Activated T-cell treated with anti-CD3 and anti-CD28 coated beads, Interleukin-2, amount 50 U/mL, for 72 hours (primary cell): ENCODE measurements around the gene TMEM184A. TPM values are rescaled to one million over a fixed set of nuclear protein-coding genes. Genes with fewer than 3 reads are reported as not detected.

ENCODE experiments used
- ATAC-seq, 2 donors: fragments of 150-1000 bp; cut with Tn5 transposase; replicated peaks in 1 of 2; 2 replicates each; pipeline ENCODE4 v1.10.0; 2021; ENCODE audit warnings: moderate library complexity in 2 of 2, mild to moderate bottlenecking in 1 of 2
- DNase-seq, 2 donors: peaks; one replicate each; pipeline ENCODE4 v3.0.0; 2021 to 2022; ENCODE audit warnings: mixed read lengths in 1 of 2
- H3K27ac Mint-ChIP-seq: one replicate; pipeline ENCODE4 v1.8.0; 2022; ENCODE audit warnings: mild to moderate bottlenecking, moderate library complexity, mixed read lengths
- H3K27me3 Mint-ChIP-seq: one replicate; pipeline ENCODE4 v1.8.0; 2022; ENCODE audit warnings: low read depth, mixed read lengths
- H3K36me3 Mint-ChIP-seq, 2 donors: one replicate each; pipeline ENCODE4 v1.8.0; 2022; ENCODE audit warnings: mixed read lengths in 2 of 2, mild to moderate bottlenecking in 1 of 2; ENCODE audit not compliant: insufficient read depth in 2 of 2
- H3K4me1 Mint-ChIP-seq: one replicate; pipeline ENCODE4 v1.8.0; 2022; ENCODE audit warnings: low read depth, mixed read lengths
- H3K4me3 Mint-ChIP-seq, 2 donors: one replicate each; pipeline ENCODE4 v1.8.0; 2022; ENCODE audit warnings: mild to moderate bottlenecking in 2 of 2, mixed read lengths in 2 of 2, moderate library complexity in 2 of 2
- H3K9me3 Mint-ChIP-seq, 2 donors: one replicate each; pipeline ENCODE4 v1.8.0; 2022; ENCODE audit warnings: mixed read lengths in 2 of 2
- total RNA-seq, 2 donors: library from RNA; stranded (reverse); gene quantifications; one replicate each; pipeline ENCODE4 v1.2.3, GENCODE V29; 2022

TMEM184A gene
- total RNA-seq, 2 donors from 2014 or later = 0.10 TPM; not detected in 1

- Mint-ChIP-seq H3K36me3 (no peaks in the 10 kb centered on the region), H3K4me1 (peaks cover 22% of the 10 kb centered on the region), H3K27ac (no peak overlapping the region), H3K9me3 (peaks cover 2 to 4% of the 10 kb centered on the region in 2 donors), H3K4me3 (no peak overlapping the region), H3K27me3 (peaks cover 33% of the 10 kb centered on the region)
- no peak for ATAC-seq
- no peak for DNase-seq
These were observed 39.6 kb upstream of the TMEM184A start for GRCh38 chr7:1595636-1596035.

DNA sequence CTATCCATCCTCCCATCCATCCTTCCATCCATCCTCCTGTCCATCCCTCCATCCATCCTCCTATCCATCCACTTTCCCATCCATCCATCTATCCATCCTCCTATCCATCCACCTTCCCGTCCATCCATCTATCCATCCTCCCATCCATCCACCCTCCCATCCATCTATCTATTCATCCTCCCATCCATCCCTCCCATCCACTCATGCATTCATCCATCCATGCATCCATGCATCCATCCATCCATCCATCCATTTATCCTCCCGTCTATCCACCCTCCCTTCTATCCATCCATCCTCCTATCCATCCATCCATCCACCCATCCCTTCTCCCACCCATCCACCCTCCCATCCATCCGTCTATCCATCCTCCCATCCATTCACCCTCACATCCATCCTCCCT lies 39.0 kb upstream of the TMEM184A start:
- H3K4me1 Mint-ChIP-seq = peaks cover 22% of the 10 kb centered on the region
- no peak for ATAC-seq
- H3K27me3 Mint-ChIP-seq = peaks cover 39% of the 10 kb centered on the region

DNA sequence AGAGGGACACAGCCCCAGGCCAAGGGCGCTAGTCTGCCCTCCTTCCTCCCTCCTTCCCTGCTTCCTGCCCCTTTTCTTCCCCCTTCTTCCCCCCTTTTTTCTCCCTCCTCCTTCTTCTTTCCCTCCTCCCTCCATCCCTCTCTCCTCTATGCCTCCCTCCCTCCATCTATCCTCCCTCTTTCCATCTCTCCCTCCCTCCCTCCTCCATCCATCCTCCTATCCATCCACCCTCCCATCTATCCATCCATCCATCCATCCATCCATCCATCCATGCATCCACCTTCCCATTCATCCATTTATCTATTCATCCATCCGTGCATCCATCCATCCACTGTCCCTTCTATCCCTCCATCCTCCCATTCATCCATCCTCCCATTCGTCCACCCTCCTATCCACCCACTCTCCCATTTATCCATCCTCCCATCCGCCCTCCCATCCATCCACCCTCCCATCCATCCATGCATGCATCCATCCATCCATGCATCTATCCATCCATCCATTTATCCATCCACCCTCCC lies 38.0 kb upstream of the TMEM184A start:
- H3K27me3 Mint-ChIP-seq = peaks cover 44% of the 10 kb centered on the region
- peaks cover 4 to 6% of the 10 kb centered on the region in 2 donors for H3K9me3 Mint-ChIP-seq
- no peak for ATAC-seq
- H3K36me3 Mint-ChIP-seq = peaks cover 2% of the 10 kb centered on the region in 2 donors
- no peak for DNase-seq
- no peak overlapping the region for H3K4me3 Mint-ChIP-seq
- H3K4me1 Mint-ChIP-seq = peaks cover 22% of the 10 kb centered on the region
- H3K27ac Mint-ChIP-seq = no peak overlapping the region

More for the DNA sequence above, 39.0 kb upstream of the TMEM184A start:
- Mint-ChIP-seq H3K9me3 (peaks cover 2 to 4% of the 10 kb centered on the region in 2 donors), H3K27ac (no peak overlapping the region), H3K4me3 (no peak overlapping the region), H3K36me3 (no peaks in the 10 kb centered on the region)
- no peak for DNase-seq

DNA sequence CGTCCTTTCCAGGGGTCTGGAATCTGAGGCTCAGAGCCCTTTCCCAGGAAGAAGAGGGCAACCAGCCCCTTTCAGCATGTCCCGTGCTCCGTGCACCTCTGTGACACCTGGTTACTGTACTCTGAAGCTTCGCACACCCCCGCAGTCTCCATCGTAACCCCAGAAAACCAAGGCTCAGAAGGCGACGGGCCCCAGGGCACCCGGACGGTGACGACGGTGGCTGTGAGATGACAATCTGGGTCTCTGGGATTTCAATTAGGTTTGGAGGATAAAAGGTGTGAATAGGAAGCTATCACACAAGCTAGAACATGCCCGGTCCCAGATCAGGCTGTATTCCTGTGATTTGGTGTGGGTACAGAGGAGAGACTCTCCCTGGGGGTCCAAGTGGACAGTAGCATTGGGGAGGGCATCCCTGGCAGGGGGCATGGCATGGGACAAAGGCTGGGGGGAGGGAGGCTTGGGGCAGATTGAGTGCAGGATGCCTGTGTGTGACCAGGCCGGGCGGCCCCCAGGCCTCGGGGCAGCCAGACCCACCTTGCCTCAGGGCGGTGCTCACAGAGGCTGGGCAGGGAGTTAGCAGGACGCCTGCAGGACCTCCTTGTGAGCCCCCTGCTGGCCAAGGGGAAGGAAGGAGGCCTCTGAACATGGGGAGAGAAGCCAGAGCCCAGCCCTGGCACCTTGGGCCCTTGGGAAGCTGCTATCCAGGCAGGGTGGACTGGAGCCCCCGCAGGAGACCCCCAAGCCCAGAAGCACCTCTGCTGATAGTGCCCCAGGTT lies 37.3 kb upstream of the TMEM184A start:
- Mint-ChIP-seq H3K27ac (no peak overlapping the region), H3K4me3 (peak overlapping the region; percentile 16 to 53), H3K4me1 (peaks cover 22% of the 10 kb centered on the region), H3K27me3 (peaks cover 44% of the 10 kb centered on the region), H3K36me3 (peaks cover 2% of the 10 kb centered on the region in 2 donors), H3K9me3 (peaks cover 2% of the 10 kb centered on the region in 2 donors)
- DNase-seq (peak in 1 of 2 donors; percentile 13), ATAC-seq (peak; percentile 33 to 44)

- ATAC-seq (peak in 1 of 2 donors; percentile 3), DNase-seq (no peak)
- H3K27ac Mint-ChIP-seq = no peak overlapping the region
- H3K9me3 Mint-ChIP-seq = peaks cover 2% of the 10 kb centered on the region in 2 donors
- H3K4me1 Mint-ChIP-seq = peaks cover 22% of the 10 kb centered on the region
- H3K36me3 Mint-ChIP-seq = peaks cover 4 to 5% of the 10 kb centered on the region in 2 donors
- peaks cover 44% of the 10 kb centered on the region for H3K27me3 Mint-ChIP-seq
- H3K4me3 Mint-ChIP-seq = peak overlapping the region; percentile 16 to 53
These were observed 36.4 kb upstream of the TMEM184A start for GRCh38 chr7:1592299-1592871.

DNA sequence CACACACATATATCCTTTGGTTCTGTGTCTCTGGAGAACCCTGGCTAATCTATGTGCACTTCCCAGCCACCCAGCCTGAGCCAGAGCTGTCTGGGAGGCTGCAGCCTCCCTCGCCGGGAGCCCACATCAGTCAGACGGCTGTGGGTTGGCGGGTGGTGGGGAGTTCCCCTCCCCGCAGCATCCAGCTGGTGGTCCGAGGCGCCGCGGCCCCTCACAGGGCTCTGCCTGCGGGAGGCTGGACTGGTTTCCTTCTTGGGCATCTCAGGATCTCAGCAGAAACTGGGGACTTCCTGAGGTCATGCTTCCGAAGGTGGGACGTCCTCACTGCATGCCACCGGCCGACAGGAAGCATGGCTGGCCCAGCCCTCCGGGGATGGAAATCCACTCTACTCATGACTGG lies 35.9 kb upstream of the TMEM184A start:
- Mint-ChIP-seq H3K4me3 (peak overlapping the region; percentile 16 to 53), H3K27ac (no peak overlapping the region), H3K36me3 (peaks cover 4 to 5% of the 10 kb centered on the region in 2 donors), H3K9me3 (peaks cover 2% of the 10 kb centered on the region in 2 donors), H3K27me3 (peaks cover 44% of the 10 kb centered on the region), H3K4me1 (peaks cover 22% of the 10 kb centered on the region)
- DNase-seq (no peak), ATAC-seq (peak in 1 of 2 donors; percentile 25)

DNA sequence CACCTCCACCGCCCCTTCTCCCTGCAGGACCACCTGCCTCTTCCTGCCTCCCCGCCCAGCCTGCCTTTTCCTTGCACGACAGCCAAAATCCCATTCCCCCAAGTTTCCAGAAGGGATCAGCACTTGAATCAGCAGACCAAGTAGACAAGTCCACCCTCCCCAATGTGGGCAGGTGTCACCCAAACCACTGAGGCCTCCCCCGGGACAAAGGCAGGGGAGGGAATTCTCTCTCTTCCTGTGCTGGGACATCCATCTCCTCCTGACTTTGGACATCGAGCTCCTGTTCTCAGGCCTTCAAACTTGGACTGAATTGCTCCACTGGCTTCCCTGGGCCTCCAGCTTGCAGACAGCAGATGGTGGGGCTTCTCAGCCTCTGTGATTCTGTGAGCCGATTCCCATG lies 35.4 kb upstream of the TMEM184A start:
- peaks cover 44% of the 10 kb centered on the region for H3K27me3 Mint-ChIP-seq
- ATAC-seq (no peak), DNase-seq (no peak)
- H3K36me3 Mint-ChIP-seq = peaks cover 4 to 5% of the 10 kb centered on the region in 2 donors
- H3K9me3 Mint-ChIP-seq = peaks cover 2% of the 10 kb centered on the region in 2 donors
- no peak overlapping the region for H3K27ac Mint-ChIP-seq
- peaks cover 22% of the 10 kb centered on the region for H3K4me1 Mint-ChIP-seq
- no peak overlapping the region for H3K4me3 Mint-ChIP-seq

DNA sequence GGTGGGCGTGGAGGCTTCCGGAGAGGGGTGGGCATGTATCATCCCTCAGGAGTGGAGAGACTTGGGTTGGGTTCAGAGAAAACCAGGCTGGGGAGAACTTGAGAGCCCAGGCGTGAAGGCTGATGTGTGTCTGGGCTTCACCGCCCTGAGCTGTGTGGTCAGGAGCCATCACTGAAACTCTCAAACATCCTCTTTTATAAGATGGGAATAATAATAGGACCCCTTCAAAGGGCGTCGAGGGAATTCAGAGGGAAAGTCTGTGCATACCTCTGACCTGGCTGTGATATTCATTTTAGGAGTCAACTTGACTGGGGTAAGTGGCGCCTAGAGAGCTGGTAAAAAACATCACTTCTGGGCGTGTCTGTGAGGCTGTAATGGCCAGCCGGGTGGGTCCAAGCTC lies 34.9 kb upstream of the TMEM184A start:
- peaks cover 4 to 5% of the 10 kb centered on the region in 2 donors for H3K36me3 Mint-ChIP-seq
- H3K4me1 Mint-ChIP-seq = peaks cover 22% of the 10 kb centered on the region
- peaks cover 44% of the 10 kb centered on the region for H3K27me3 Mint-ChIP-seq
- H3K9me3 Mint-ChIP-seq = peaks cover 2% of the 10 kb centered on the region in 2 donors
- no peak overlapping the region for H3K27ac Mint-ChIP-seq
- DNase-seq (no peak), ATAC-seq (no peak)
- H3K4me3 Mint-ChIP-seq = no peak overlapping the region

- no peak for DNase-seq
- H3K27ac Mint-ChIP-seq = no peak overlapping the region
- ATAC-seq = no peak
- peaks cover 44% of the 10 kb centered on the region for H3K27me3 Mint-ChIP-seq
- H3K36me3 Mint-ChIP-seq = peaks cover 4 to 5% of the 10 kb centered on the region in 2 donors
- peaks cover 22% of the 10 kb centered on the region for H3K4me1 Mint-ChIP-seq
- H3K4me3 Mint-ChIP-seq = no peak overlapping the region
- peaks cover 2% of the 10 kb centered on the region in 2 donors for H3K9me3 Mint-ChIP-seq
These were observed 34.5 kb upstream of the TMEM184A start for GRCh38 chr7:1590476-1590875.

DNA sequence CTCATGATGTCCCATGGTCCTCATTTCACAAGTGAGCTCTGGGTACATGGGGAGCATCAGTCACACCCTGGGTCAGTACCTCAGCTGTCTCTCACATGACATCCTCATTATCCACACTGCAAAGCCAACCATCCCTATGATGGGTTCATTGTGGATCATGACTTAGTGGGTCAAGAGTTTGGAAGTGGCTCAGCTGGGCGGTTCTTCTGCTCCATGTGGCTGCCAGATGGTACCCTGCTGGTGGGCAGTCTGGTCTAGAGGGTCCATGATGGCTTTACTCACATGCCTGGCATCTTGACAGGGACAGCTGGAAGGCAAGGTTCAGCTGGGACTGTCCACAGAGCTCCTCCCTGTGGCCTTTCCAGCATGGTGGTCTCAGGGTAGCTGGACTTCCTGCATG lies 33.0 kb upstream of the TMEM184A start:
- Mint-ChIP-seq H3K36me3 (peaks cover 4 to 5% of the 10 kb centered on the region in 2 donors), H3K4me1 (peaks cover 22% of the 10 kb centered on the region), H3K27ac (no peak overlapping the region), H3K9me3 (peaks cover 2% of the 10 kb centered on the region in 2 donors), H3K4me3 (no peak overlapping the region), H3K27me3 (peaks cover 36% of the 10 kb centered on the region)
- DNase-seq (no peak), ATAC-seq (no peak)

- H3K36me3 Mint-ChIP-seq = peaks cover 4 to 5% of the 10 kb centered on the region in 2 donors
- ATAC-seq = no peak
- peaks cover 31% of the 10 kb centered on the region for H3K27me3 Mint-ChIP-seq
- peaks cover 2% of the 10 kb centered on the region in 2 donors for H3K9me3 Mint-ChIP-seq
- H3K27ac Mint-ChIP-seq = no peak overlapping the region
- H3K4me1 Mint-ChIP-seq = peaks cover 16% of the 10 kb centered on the region
- DNase-seq = no peak
- H3K4me3 Mint-ChIP-seq = no peak overlapping the region
These were observed 31.7 kb upstream of the TMEM184A start for GRCh38 chr7:1587738-1588137.

GRCh38 chr7:1586827-1587705 lies 31.1 kb upstream of the TMEM184A start:
- Mint-ChIP-seq H3K27me3 (peaks cover 26% of the 10 kb centered on the region), H3K36me3 (peaks cover 4 to 5% of the 10 kb centered on the region in 2 donors), H3K27ac (no peak overlapping the region), H3K4me1 (peaks cover 10% of the 10 kb centered on the region), H3K9me3 (peaks cover 2% of the 10 kb centered on the region in 2 donors), H3K4me3 (no peak overlapping the region)
- no peak for DNase-seq
- ATAC-seq = no peak
